Kidney epithelial cell (primary cell): Measurements from ENCODE around the gene GPR35. TPM values are rescaled to one million over a fixed set of nuclear protein-coding genes. Genes with fewer than 3 reads are reported as not detected.

Experiments
- DNase-seq: peaks from one replicate; pipeline ENCODE4 v3.0.0-alpha.2; 2010; ENCODE audit warnings: low read depth
- H3K27me3 ChIP-seq: 2 replicates; pipeline ENCODE4 v1.6.0; 2011; ENCODE audit warnings: low read length; ENCODE audit not compliant: control insufficient read depth, insufficient read depth
- H3K36me3 ChIP-seq: 2 replicates; pipeline ENCODE4 v1.5.1; 2011; ENCODE audit warnings: low read length; ENCODE audit not compliant: control insufficient read depth, insufficient read depth
- H3K4me3 ChIP-seq: 2 replicates; pipeline ENCODE4 v1.5.1; 2011; ENCODE audit warnings: low read depth, mild to moderate bottlenecking, control low read depth, low read length
- total RNA-seq: library from RNA; depleted of rRNA; stranded (reverse); fragments of >200 nt; gene quantifications from 2 replicates; pipeline ENCODE4 v1.2.3, GENCODE V29; 2015
- TF ChIP-seq, protein P1 (sequence below): IDR thresholded peaks from 2 replicates; pipeline ENCODE4 v1.5.1; 2011; ENCODE audit warnings: mild to moderate bottlenecking, moderate library complexity, low read length, control low read depth, inconsistent platforms; ENCODE audit not compliant: insufficient read depth, poor library complexity, severe bottlenecking

The GPR35 gene
- total RNA-seq, 1 donor from 2014 or later = 1.3 TPM

- no peak for DNase-seq
- Histone ChIP-seq H3K36me3 (no peaks in the 10 kb centered on the region), H3K27me3 (peaks cover 12% of the 10 kb centered on the region), H3K4me3 (no peak overlapping the region)
- TF ChIP-seq, protein P1, sequence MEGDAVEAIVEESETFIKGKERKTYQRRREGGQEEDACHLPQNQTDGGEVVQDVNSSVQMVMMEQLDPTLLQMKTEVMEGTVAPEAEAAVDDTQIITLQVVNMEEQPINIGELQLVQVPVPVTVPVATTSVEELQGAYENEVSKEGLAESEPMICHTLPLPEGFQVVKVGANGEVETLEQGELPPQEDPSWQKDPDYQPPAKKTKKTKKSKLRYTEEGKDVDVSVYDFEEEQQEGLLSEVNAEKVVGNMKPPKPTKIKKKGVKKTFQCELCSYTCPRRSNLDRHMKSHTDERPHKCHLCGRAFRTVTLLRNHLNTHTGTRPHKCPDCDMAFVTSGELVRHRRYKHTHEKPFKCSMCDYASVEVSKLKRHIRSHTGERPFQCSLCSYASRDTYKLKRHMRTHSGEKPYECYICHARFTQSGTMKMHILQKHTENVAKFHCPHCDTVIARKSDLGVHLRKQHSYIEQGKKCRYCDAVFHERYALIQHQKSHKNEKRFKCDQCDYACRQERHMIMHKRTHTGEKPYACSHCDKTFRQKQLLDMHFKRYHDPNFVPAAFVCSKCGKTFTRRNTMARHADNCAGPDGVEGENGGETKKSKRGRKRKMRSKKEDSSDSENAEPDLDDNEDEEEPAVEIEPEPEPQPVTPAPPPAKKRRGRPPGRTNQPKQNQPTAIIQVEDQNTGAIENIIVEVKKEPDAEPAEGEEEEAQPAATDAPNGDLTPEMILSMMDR = no peak
These were observed 14.3 kb downstream of the GPR35 start for GRCh38 chr2:240639566-240639965.

- H3K4me3 ChIP-seq = no peak overlapping the region
- peaks cover 14% of the 10 kb centered on the region for H3K27me3 ChIP-seq
- no peak for DNase-seq
- TF ChIP-seq, protein P1 = peak; percentile 66
- no peaks in the 10 kb centered on the region for H3K36me3 ChIP-seq
These were observed 15.7 kb downstream of the GPR35 start for GRCh38 chr2:240640939-240641338.

DNA sequence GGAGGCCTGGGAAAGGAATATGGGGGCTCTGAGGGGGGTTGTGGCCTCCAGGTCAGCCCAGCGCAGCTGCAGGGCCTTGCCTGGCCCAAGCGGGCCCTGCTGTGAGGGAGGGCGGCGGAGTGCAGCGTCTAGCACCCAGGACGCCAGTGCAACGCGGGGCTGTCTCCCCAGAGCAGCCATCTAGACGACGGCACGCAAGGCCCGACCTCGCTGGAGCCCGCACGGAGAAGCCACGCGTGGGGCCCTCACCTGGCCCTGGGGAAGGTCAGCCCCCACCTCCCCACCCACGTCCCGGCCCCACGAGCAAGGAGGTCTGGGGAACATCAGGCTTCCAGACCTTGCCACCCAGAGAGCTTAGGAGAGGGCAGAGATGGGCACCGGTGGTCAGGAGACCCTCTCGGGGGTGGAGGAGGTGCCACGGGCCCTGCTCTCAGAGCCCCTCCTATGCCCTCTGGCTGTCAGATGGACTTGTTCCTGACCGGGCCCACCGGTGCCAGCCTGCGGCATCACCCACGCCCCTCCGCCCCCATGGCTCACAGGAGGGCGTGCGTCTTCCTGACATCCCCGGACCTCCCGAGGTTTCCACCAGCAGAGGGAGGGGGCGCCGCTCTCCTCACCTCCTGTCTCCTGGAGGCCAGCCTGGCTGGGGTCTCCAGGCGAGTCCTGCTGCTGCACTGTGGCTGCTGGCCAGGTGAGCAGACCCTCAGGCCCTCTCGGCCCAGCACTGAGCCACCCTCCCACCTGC is 17.0 kb downstream of the GPR35 start:
- peaks cover 14% of the 10 kb centered on the region for H3K27me3 ChIP-seq
- H3K36me3 ChIP-seq = no peaks in the 10 kb centered on the region
- no peak overlapping the region for H3K4me3 ChIP-seq
- DNase-seq = no peak
- TF ChIP-seq, protein P1 = no peak

GRCh38 chr2:240642806-240643092 is 17.5 kb downstream of the GPR35 start:
- Histone ChIP-seq H3K36me3 (no peaks in the 10 kb centered on the region), H3K27me3 (peaks cover 19% of the 10 kb centered on the region), H3K4me3 (no peak overlapping the region)
- no peak for DNase-seq
- TF ChIP-seq, protein P1 = no peak

DNA sequence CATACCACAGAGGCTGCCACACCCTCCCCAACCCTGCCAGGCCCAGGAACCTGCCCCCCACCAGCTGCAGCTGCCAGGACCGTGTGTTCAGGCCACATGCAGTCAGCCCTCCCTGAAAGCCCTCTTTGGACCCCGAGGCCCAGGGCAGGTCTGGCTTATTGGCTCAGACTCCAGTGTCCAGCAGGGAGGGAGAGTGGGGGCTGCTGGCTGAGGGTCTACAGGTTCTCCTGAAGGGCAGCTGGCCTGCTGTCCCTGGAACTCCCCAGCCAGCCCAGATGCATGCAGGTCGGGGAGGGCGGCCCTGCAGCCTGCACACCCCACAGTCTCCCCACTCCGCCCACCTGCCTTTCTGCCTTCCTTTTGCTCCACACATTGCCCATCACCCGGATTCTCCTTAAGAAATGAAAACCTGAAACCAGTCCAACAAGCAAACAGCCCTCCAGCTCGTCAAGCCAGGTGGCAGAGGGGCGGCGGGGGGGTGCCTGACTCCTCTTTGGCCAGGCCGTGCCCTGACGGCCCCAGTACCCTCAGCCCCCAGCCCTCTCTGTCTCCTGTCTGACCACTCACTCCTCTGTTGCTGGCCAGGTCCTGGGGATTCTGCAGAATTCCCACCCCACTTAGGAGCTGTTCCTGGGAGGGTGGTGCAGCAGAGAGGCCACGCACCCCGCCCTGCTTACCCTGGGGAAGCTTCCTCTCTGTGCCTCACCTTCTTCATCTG is 18.0 kb downstream of the GPR35 start:
- TF ChIP-seq, protein P1 = no peak
- no peak for DNase-seq
- Histone ChIP-seq H3K27me3 (peaks cover 24% of the 10 kb centered on the region), H3K4me3 (no peak overlapping the region), H3K36me3 (no peaks in the 10 kb centered on the region)
